Prostate gland (tissue), 2 donors: ENCODE measurements around the gene LIPE. TPM values are rescaled to one million over a fixed set of nuclear protein-coding genes. Genes with fewer than 3 reads are reported as not detected.

ENCODE experiments used
- DNase-seq: peaks from one replicate; pipeline ENCODE4 v3.0.0-alpha.2; 2019; ENCODE audit warnings: low spot score
- H3K27ac ChIP-seq, 2 donors: fragments of 200-600 bp; sonication (generic); 2 replicates each; pipeline ENCODE4 v1.5.1; 2017 to 2019
- H3K27me3 ChIP-seq: fragments of 200-600 bp; sonication (generic); replicated peaks from 2 replicates; pipeline ENCODE4 v1.5.1; 2019; ENCODE audit not compliant: insufficient read depth
- H3K36me3 ChIP-seq, 2 donors: fragments of 200-600 bp; sonication (generic); 1 replicate in 1 of 2; 2 replicates in 1 of 2; pipeline versions ENCODE4 v1.5.1 to v1.8.1; 2017 to 2019
- H3K4me1 ChIP-seq: fragments of 200-600 bp; sonication (generic); replicated peaks from 2 replicates; pipeline ENCODE4 v1.5.1; 2019
- H3K4me3 ChIP-seq, 2 donors: fragments of 200-600 bp; sonication (generic); 2 replicates each; pipeline ENCODE4 v1.5.1; 2017 to 2019
- H3K9me3 ChIP-seq: fragments of 200-600 bp; sonication (generic); 2 replicates; pipeline ENCODE4 v1.5.1; 2017
- CTCF ChIP-seq, 4 experiments: fragments of 200-600 bp in 2 of 4; fragments of 450-650 bp in 2 of 4; sonication (generic) in 2 of 4; IDR thresholded peaks; 1 replicate in 3 of 4; 2 replicates in 1 of 4; pipeline ENCODE4 v1.5.1; 2016 to 2019; ENCODE audit warnings: antibody characterized with exemption in 4 of 4, mild to moderate bottlenecking in 2 of 4, moderate library complexity in 2 of 4
- POLR2A ChIP-seq: fragments of 450-650 bp; IDR thresholded peaks from one replicate; pipeline ENCODE4 v1.6.1; 2016; ENCODE audit warnings: antibody characterized with exemption, mild to moderate bottlenecking
- POLR2AphosphoS5 ChIP-seq: sonication (generic); formaldehyde crosslinking; IDR thresholded peaks from one replicate; pipeline ENCODE4 v1.6.1; 2017; ENCODE audit warnings: antibody characterized with exemption
- WGBS: methylation state at CpG from one replicate; pipeline ENCODE4 v1.1.5; 2018; 5-methylcytosine and 5-hydroxymethylcytosine counted together
- intact Hi-C: fragments of 100-400 bp; cut with DNase I; formaldehyde crosslinking; loops from one replicate; pipeline ENCODE4 v1.14.2; 2022
- total RNA-seq, 2 donors: library from RNA; depleted of rRNA; stranded (reverse); fragments of >200 nt; gene quantifications; one replicate each; pipeline ENCODE4 v1.1.0, GENCODE V29; 2016

LIPE gene
- total RNA-seq, 2 donors from 2014 or later = 10.2 to 24.8 TPM

GRCh38 chr19:42410371-42410770, 16.8 kb downstream of the LIPE start:
- no peak overlapping the region for H3K4me3 ChIP-seq
- 95% methylated on average over 28 of the region's 30 CpGs for WGBS
- H3K36me3 ChIP-seq = no peaks in the 10 kb centered on the region
- no peaks in the 10 kb centered on the region for H3K4me1 ChIP-seq
- H3K9me3 ChIP-seq = no peaks in the 10 kb centered on the region
- intact Hi-C loops = no loop called here
- H3K27me3 ChIP-seq = no peaks in the 10 kb centered on the region
- no peak for DNase-seq
- no peak overlapping the region for H3K27ac ChIP-seq
- TF ChIP-seq POLR2A = no peak
- TF ChIP-seq CTCF (IDR thresholded peaks at IDR 0.05) = no peak
- TF ChIP-seq POLR2AphosphoS5 = no peak

DNA sequence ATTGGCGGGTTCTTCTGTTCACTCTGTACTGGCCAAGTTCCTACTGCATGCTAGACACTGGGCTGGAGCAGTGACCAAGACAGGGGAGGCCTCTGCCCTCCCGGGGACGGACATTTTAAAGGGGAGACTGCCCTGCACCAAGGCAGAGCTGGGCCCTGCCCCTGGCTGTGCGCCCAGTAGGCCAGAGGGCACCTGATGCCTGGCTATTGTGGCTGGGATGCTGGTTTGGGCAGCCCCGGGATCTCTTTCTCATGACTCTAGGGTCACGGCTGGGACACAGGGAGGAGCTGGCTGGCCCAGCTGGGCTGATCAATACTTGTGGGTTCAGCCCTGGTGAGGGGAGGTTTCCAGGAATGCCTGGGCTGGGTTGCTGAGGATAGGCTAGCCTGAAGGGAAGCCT, 17.7 kb downstream of the LIPE start:
- no peaks in the 10 kb centered on the region for H3K4me1 ChIP-seq
- H3K4me3 ChIP-seq = no peak overlapping the region
- no peaks in the 10 kb centered on the region for H3K9me3 ChIP-seq
- TF ChIP-seq POLR2A (no peak), CTCF (IDR thresholded peaks at IDR 0.05) (no peak), POLR2AphosphoS5 (no peak)
- no peak overlapping the region for H3K27ac ChIP-seq
- no peaks in the 10 kb centered on the region for H3K36me3 ChIP-seq
- intact Hi-C loops = no loop called here
- no peaks in the 10 kb centered on the region for H3K27me3 ChIP-seq
- WGBS = 49% methylated on average over 6 of the region's 6 CpGs
- no peak for DNase-seq

DNA sequence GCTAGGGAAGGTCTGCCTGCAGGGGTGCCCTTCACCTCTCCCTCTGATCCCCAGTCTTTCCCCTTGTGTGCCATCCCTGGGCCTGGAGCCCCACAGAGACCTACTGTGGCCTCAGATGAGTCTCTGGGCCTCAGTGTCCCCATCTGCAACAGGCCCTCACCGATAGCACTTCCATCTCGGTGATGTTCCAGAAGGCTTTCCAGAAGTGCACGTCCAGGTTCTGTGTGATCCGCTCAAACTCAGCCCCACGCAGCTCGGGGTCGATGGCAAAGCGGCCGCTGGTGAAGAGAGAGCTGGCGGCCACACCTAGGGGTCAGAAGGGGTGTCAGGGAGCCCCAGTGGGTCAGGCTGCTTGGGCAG, 19.4 kb downstream of the LIPE start:
- DNase-seq = no peak
- WGBS = 98% methylated on average over 10 of the region's 10 CpGs
- Histone ChIP-seq H3K4me1 (no peaks in the 10 kb centered on the region), H3K36me3 (no peaks in the 10 kb centered on the region), H3K4me3 (no peak overlapping the region), H3K9me3 (no peaks in the 10 kb centered on the region), H3K27me3 (no peaks in the 10 kb centered on the region), H3K27ac (no peak overlapping the region)
- intact Hi-C loops = no loop called here
- TF ChIP-seq POLR2AphosphoS5 (no peak), CTCF (IDR thresholded peaks at IDR 0.05) (no peak), POLR2A (no peak)

GRCh38 chr19:42407085-42407815, 19.9 kb downstream of the LIPE start:
- no peaks in the 10 kb centered on the region for H3K36me3 ChIP-seq
- DNase-seq = no peak
- H3K27me3 ChIP-seq = no peaks in the 10 kb centered on the region
- no peak overlapping the region for H3K27ac ChIP-seq
- H3K9me3 ChIP-seq = no peaks in the 10 kb centered on the region
- TF ChIP-seq POLR2A (no peak), POLR2AphosphoS5 (no peak), CTCF (IDR thresholded peaks at IDR 0.05) (no peak)
- H3K4me3 ChIP-seq = no peak overlapping the region
- no peaks in the 10 kb centered on the region for H3K4me1 ChIP-seq
- WGBS = 91% methylated on average over 30 of the region's 30 CpGs
- intact Hi-C loops = no loop called here

- H3K27me3 ChIP-seq = no peaks in the 10 kb centered on the region
- DNase-seq = no peak
- H3K27ac ChIP-seq = no peak overlapping the region
- TF ChIP-seq POLR2AphosphoS5 = no peak
- TF ChIP-seq CTCF (IDR thresholded peaks at IDR 0.05) = no peak
- no peak for TF ChIP-seq POLR2A
- no peaks in the 10 kb centered on the region for H3K9me3 ChIP-seq
- H3K4me3 ChIP-seq = no peak overlapping the region
- intact Hi-C loops = no loop called here
- WGBS = 97% methylated on average over 11 of the region's 11 CpGs
- H3K36me3 ChIP-seq = no peaks in the 10 kb centered on the region
- no peaks in the 10 kb centered on the region for H3K4me1 ChIP-seq
These were observed 21.1 kb downstream of the LIPE start for GRCh38 chr19:42406111-42406510.
